Naive thymus-derived CD4-positive, alpha-beta T cell (primary cell): ENCODE data around the gene ROCK2. TPM values are rescaled to one million over a fixed set of nuclear protein-coding genes. Genes with fewer than 3 reads are reported as not detected.

Experiments used
- ATAC-seq: fragments of 150-1000 bp; cut with Tn5 transposase; 2 replicates; pipeline ENCODE4 v1.10.0; 2021; ENCODE audit warnings: mild to moderate bottlenecking, moderate library complexity
- CTCF ChIA-PET: fragments of 350-600 bp; sonication (Branson Sonifier 250); formaldehyde crosslinking; loops from one replicate; lab custom pipeline; 2021; ENCODE audit warnings: antibody characterized with exemption; lab: Charles Lee
- POLR2A ChIA-PET: fragments of 350-600 bp; sonication (Branson Sonifier 250); formaldehyde crosslinking; loops from one replicate; lab custom pipeline; 2021; ENCODE audit warnings: antibody characterized with exemption, inconsistent platforms; lab: Charles Lee
- DNase-seq, 9 donors: peaks; one replicate each; pipeline versions ENCODE4 v3.0.0 to v3.0.0-alpha.2; 2020 to 2022; ENCODE audit warnings: mixed read lengths in 1 of 9
- H3K27ac ChIP-seq: one replicate; pipeline ENCODE4 v1.7.0; 2013; ENCODE audit warnings: mild to moderate bottlenecking, low read depth, low read length, moderate library complexity
- H3K27me3 ChIP-seq, 2 donors: one replicate each; pipeline ENCODE4 v1.7.0; 2013; ENCODE audit warnings: low read length in 2 of 2, mild to moderate bottlenecking in 2 of 2, moderate library complexity in 2 of 2; ENCODE audit not compliant: control insufficient read depth in 2 of 2, insufficient read depth in 2 of 2
- H3K36me3 ChIP-seq, 3 experiments: 1 replicate in 2 of 3; 2 replicates in 1 of 3; pipeline ENCODE4 v1.7.0; 2013; ENCODE audit warnings: low read length in 3 of 3, mild to moderate bottlenecking in 3 of 3, moderate library complexity in 1 of 3; ENCODE audit not compliant: insufficient read depth in 3 of 3, control insufficient read depth in 2 of 3
- H3K4me1 ChIP-seq, 2 donors: one replicate each; pipeline ENCODE4 v1.7.0; 2013; ENCODE audit warnings: low read length in 2 of 2, mild to moderate bottlenecking in 2 of 2, moderate library complexity in 1 of 2; ENCODE audit not compliant: control insufficient read depth in 2 of 2, insufficient read depth in 2 of 2
- H3K4me3 ChIP-seq: 2 replicates; pipeline ENCODE4 v1.7.0; 2013; ENCODE audit warnings: mild to moderate bottlenecking, low read length
- H3K9me3 ChIP-seq, 3 experiments: 1 replicate in 2 of 3; 2 replicates in 1 of 3; pipeline ENCODE4 v1.7.0; 2013; ENCODE audit warnings: low read length in 3 of 3; ENCODE audit not compliant: control insufficient read depth in 2 of 3
- H3K27ac Mint-ChIP-seq, 9 donors: one replicate each; pipeline ENCODE4 v1.8.0; 2020 to 2022; ENCODE audit warnings: mixed read lengths in 9 of 9, mild to moderate bottlenecking in 8 of 9, moderate library complexity in 5 of 9, inconsistent platforms in 2 of 9
- H3K27me3 Mint-ChIP-seq, 5 donors: one replicate each; pipeline ENCODE4 v1.8.0; 2021 to 2022; ENCODE audit warnings: mixed read lengths in 5 of 5, mild to moderate bottlenecking in 1 of 5
- H3K36me3 Mint-ChIP-seq, 5 donors: one replicate each; pipeline ENCODE4 v1.8.0; 2020 to 2022; ENCODE audit warnings: mixed read lengths in 5 of 5, mild to moderate bottlenecking in 3 of 5, inconsistent platforms in 1 of 5
- H3K4me1 Mint-ChIP-seq, 7 donors: one replicate each; pipeline ENCODE4 v1.8.0; 2020 to 2022; ENCODE audit warnings: mixed read lengths in 7 of 7, mild to moderate bottlenecking in 3 of 7, inconsistent platforms in 1 of 7
- H3K4me3 Mint-ChIP-seq, 10 donors: one replicate each; pipeline ENCODE4 v1.8.0; 2020 to 2022; ENCODE audit warnings: mild to moderate bottlenecking in 10 of 10, mixed read lengths in 10 of 10, moderate library complexity in 6 of 10, inconsistent platforms in 2 of 10
- H3K9me3 Mint-ChIP-seq, 11 donors: one replicate each; pipeline ENCODE4 v1.8.0; 2020 to 2022; ENCODE audit warnings: mixed read lengths in 11 of 11, mild to moderate bottlenecking in 4 of 11, inconsistent platforms in 1 of 11, moderate library complexity in 1 of 11
- intact Hi-C, 2 donors: fragments of 100-400 bp; cut with micrococcal nuclease; formaldehyde crosslinking; loops; one replicate each; pipeline ENCODE4 v1.15.1; 2023
- polyA plus RNA-seq, 2 donors: library from polyadenylated mRNA; unstranded; fragments of 300-500 nt; fragmentation: Illumina TruSeq; gene quantifications; one replicate each; pipeline ENCODE4 v1.2.3, GENCODE V29; 2021
- total RNA-seq, 6 experiments: library from RNA in 5 of 6; stranded (reverse) in 5 of 6; gene quantifications; 1 replicate in 5 of 6; 2 replicates in 1 of 6; pipeline ENCODE4 v1.2.3 and lab custom pipeline; 2021 to 2026

Gene ROCK2
- total and polyA plus RNA-seq, 7 experiments from 2014 or later, result 12.0 to 23.9 (median 18.7) TPM

- H3K36me3 Mint-ChIP-seq, result no peaks in the 10 kb centered on the region
Measured at GRCh38 chr2:11376071-11376470, 31.6 kb upstream of the ROCK2 start.

GRCh38 chr2:11375689-11376027, 31.2 kb upstream of the ROCK2 start:
- no peaks in the 10 kb centered on the region for H3K4me1 ChIP-seq
- DNase-seq, result no peak

More at GRCh38 chr2:11376071-11376470, 31.6 kb upstream of the ROCK2 start:
- Histone ChIP-seq H3K27me3 (no peaks in the 10 kb centered on the region), H3K27ac (no peak overlapping the region), H3K4me1 (no peaks in the 10 kb centered on the region), H3K9me3 (no peaks in the 10 kb centered on the region), H3K36me3 (no peaks in the 10 kb centered on the region), H3K4me3 (no peak overlapping the region)
- Mint-ChIP-seq H3K9me3 (no peaks in the 10 kb centered on the region), H3K27me3 (peaks cover 0 to 8% (median 5%) of the 10 kb centered on the region in 5 donors), H3K4me3 (no peak overlapping the region), H3K4me1 (peaks cover 0 to 2% (median 0%) of the 10 kb centered on the region in 7 donors), H3K27ac (no peak overlapping the region)
- no peak for DNase-seq
- CTCF ChIA-PET, result no interaction called here
- no peak for ATAC-seq
- POLR2A ChIA-PET, result no interaction called here
- intact Hi-C loops, result no loop called here

GRCh38 chr2:11375025-11375688, 30.7 kb upstream of the ROCK2 start:
- Mint-ChIP-seq H3K4me3 (no peak overlapping the region), H3K36me3 (no peaks in the 10 kb centered on the region), H3K9me3 (no peaks in the 10 kb centered on the region), H3K4me1 (no peaks in the 10 kb centered on the region), H3K27me3 (peaks cover 0 to 8% (median 5%) of the 10 kb centered on the region in 5 donors), H3K27ac (no peak overlapping the region)
- Histone ChIP-seq H3K36me3 (no peaks in the 10 kb centered on the region), H3K4me1 (no peaks in the 10 kb centered on the region), H3K27me3 (no peaks in the 10 kb centered on the region), H3K27ac (no peak overlapping the region), H3K4me3 (no peak overlapping the region), H3K9me3 (no peaks in the 10 kb centered on the region)
- POLR2A ChIA-PET, result no interaction called here
- intact Hi-C loops, result no loop called here
- ATAC-seq, result no peak
- DNase-seq, result no peak
- CTCF ChIA-PET, result no interaction called here

More at GRCh38 chr2:11375689-11376027, 31.2 kb upstream of the ROCK2 start:
- Histone ChIP-seq H3K36me3 (no peaks in the 10 kb centered on the region), H3K27me3 (no peaks in the 10 kb centered on the region), H3K9me3 (no peaks in the 10 kb centered on the region), H3K27ac (no peak overlapping the region), H3K4me3 (no peak overlapping the region)
- intact Hi-C loops, result no loop called here
- Mint-ChIP-seq H3K4me3 (no peak overlapping the region), H3K27me3 (peaks cover 0 to 8% (median 5%) of the 10 kb centered on the region in 5 donors), H3K27ac (no peak overlapping the region), H3K36me3 (no peaks in the 10 kb centered on the region), H3K4me1 (no peaks in the 10 kb centered on the region), H3K9me3 (no peaks in the 10 kb centered on the region)
- ChIA-PET CTCF (no interaction called here), POLR2A (no interaction called here)
- no peak for ATAC-seq

- H3K4me1 ChIP-seq, result no peaks in the 10 kb centered on the region
- ChIA-PET POLR2A (no interaction called here), CTCF (interaction anchor here (0.7 kb wide), 1 partner anchor 155 kb away, joined by 4 read pairs; no protein-coding TSS in a partner anchor)
- Mint-ChIP-seq H3K9me3 (no peaks in the 10 kb centered on the region), H3K27ac (no peak overlapping the region), H3K36me3 (no peaks in the 10 kb centered on the region), H3K27me3 (peaks cover 0 to 8% (median 5%) of the 10 kb centered on the region in 5 donors), H3K4me3 (peak overlapping the region in 1 of 10 donors; percentile 25), H3K4me1 (no peaks in the 10 kb centered on the region)
- ATAC-seq, result no peak
- no peak overlapping the region for H3K4me3 ChIP-seq
- intact Hi-C loops, result no loop called here
- H3K36me3 ChIP-seq, result no peaks in the 10 kb centered on the region
- H3K27ac ChIP-seq, result no peak overlapping the region
- H3K27me3 ChIP-seq, result no peaks in the 10 kb centered on the region
- no peak for DNase-seq
- no peaks in the 10 kb centered on the region for H3K9me3 ChIP-seq
Measured at GRCh38 chr2:11373096-11373495, 28.7 kb upstream of the ROCK2 start.

- Histone ChIP-seq H3K36me3 (no peaks in the 10 kb centered on the region), H3K27ac (no peak overlapping the region), H3K27me3 (no peaks in the 10 kb centered on the region), H3K4me1 (no peaks in the 10 kb centered on the region), H3K9me3 (no peaks in the 10 kb centered on the region), H3K4me3 (no peak overlapping the region)
- Mint-ChIP-seq H3K27me3 (peaks cover 0 to 8% (median 5%) of the 10 kb centered on the region in 5 donors), H3K27ac (no peak overlapping the region), H3K4me1 (no peaks in the 10 kb centered on the region), H3K36me3 (no peaks in the 10 kb centered on the region), H3K4me3 (no peak overlapping the region), H3K9me3 (no peaks in the 10 kb centered on the region)
- DNase-seq, result no peak
- POLR2A ChIA-PET, result no interaction called here
- ATAC-seq, result no peak
- intact Hi-C loops, result no loop called here
- CTCF ChIA-PET, result no interaction called here
Measured at GRCh38 chr2:11371092-11371937, 26.9 kb upstream of the ROCK2 start.

- ChIA-PET CTCF (no interaction called here), POLR2A (no interaction called here)
- DNase-seq (no peak), ATAC-seq (no peak)
- Mint-ChIP-seq H3K9me3 (no peaks in the 10 kb centered on the region), H3K36me3 (no peaks in the 10 kb centered on the region), H3K4me1 (no peaks in the 10 kb centered on the region), H3K27me3 (peaks cover 0 to 8% (median 5%) of the 10 kb centered on the region in 5 donors), H3K27ac (no peak overlapping the region), H3K4me3 (no peak overlapping the region)
- intact Hi-C loops, result no loop called here
- no peaks in the 10 kb centered on the region for H3K27me3 ChIP-seq
- no peaks in the 10 kb centered on the region for H3K9me3 ChIP-seq
- H3K36me3 ChIP-seq, result no peaks in the 10 kb centered on the region
- H3K4me1 ChIP-seq, result no peaks in the 10 kb centered on the region
- H3K27ac ChIP-seq, result no peak overlapping the region
- no peak overlapping the region for H3K4me3 ChIP-seq
Measured at GRCh38 chr2:11370377-11371091, 26.1 kb upstream of the ROCK2 start.
